ENCODE results near the gene B3GAT3.

GRCh38 chr11:62665075-62665598, 43.4 kb upstream of the B3GAT3 start, which contains the start of the genes C11orf98 and CSKMT:
- TF ChIP-seq CTCF (IDR thresholded peaks at IDR 0.05) (no peak), POLR2A (IDR thresholded peaks at IDR 0.05) (peak; percentile 97 to 98)
